ENCODE measurements around the gene MYF6.

DNA sequence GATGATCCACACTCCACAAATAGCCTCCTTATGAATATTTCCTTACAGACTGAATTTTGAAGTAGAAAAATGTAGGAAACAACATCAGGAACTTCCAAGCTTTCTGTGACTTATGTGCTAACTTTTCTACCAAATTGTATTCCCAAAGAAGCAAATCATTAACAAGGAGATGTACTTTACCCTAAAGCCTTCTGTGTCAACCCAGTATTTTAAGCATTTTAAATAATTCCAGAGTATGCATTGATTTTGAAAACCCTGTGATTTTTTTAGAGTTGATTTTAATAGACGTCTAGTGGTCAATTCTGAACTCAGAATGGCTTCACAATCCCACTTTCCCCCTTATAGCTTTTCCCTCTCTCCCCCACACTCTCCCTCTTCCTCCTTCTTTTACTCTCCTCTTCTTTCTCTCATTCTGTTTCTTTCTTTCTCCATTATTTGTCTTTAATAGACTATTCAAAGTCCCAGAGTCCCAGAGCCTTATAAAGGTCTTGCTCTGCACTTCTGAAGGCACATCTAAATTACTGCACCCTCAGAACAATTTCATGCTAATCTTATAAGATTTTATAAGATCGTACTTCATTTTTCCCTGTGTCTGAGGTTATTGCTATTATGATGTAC is 10.1 kb upstream of the MYF6 start:
- TF ChIP-seq, protein P1, sequence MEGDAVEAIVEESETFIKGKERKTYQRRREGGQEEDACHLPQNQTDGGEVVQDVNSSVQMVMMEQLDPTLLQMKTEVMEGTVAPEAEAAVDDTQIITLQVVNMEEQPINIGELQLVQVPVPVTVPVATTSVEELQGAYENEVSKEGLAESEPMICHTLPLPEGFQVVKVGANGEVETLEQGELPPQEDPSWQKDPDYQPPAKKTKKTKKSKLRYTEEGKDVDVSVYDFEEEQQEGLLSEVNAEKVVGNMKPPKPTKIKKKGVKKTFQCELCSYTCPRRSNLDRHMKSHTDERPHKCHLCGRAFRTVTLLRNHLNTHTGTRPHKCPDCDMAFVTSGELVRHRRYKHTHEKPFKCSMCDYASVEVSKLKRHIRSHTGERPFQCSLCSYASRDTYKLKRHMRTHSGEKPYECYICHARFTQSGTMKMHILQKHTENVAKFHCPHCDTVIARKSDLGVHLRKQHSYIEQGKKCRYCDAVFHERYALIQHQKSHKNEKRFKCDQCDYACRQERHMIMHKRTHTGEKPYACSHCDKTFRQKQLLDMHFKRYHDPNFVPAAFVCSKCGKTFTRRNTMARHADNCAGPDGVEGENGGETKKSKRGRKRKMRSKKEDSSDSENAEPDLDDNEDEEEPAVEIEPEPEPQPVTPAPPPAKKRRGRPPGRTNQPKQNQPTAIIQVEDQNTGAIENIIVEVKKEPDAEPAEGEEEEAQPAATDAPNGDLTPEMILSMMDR (IDR thresholded peaks at IDR 0.05), result no peak
- no peak for TF ChIP-seq POLR2A (IDR thresholded peaks at IDR 0.05)
- no peak for TF ChIP-seq POLR2AphosphoS5 (IDR thresholded peaks at IDR 0.05)

Measured in prostate gland (tissue), 2 donors.